ENCODE measurements around the gene LHPP. TPM values are rescaled to one million over a fixed set of nuclear protein-coding genes. Genes with fewer than 3 reads are reported as not detected.
A peak's percentile ranks its signal among the peaks of the same experiment; 100 is the strongest.

The LHPP gene
- total RNA-seq, 1 experiment from 2014 or later = 6.6 TPM

DNA sequence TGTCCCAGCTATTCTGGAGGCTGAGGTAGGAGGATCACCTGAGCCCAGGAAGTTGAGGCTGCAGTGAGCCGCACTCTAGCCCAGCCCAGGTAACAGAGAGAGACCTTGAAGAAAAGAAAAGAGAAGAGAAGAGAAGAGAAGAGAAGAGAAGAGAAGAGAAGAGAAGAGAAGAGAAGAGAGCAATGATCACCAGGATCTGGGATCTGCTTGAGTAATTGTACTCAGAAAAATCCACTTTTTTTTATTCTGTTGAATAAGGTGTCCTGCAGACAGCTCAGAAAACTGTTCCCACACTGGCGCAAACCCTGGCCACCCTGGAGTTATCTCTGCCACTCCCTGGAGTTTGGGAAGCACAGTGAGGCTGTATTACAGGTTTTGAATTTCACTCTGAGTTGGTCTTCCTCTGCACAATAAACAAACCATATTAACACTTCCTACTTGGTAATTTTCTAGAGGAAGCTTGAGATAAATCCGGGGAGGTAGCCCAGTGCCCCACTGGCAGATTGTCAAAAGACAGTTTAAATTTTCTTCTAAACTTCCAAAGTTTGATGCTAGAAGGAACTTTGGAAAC, 33.3 kb upstream of the LHPP start:
- Histone ChIP-seq H3K36me3 (ENCODE audit: low read depth, low read length) (no peaks in the 10 kb centered on the region), H4K20me1 (ENCODE audit: low read length) (no peaks in the 10 kb centered on the region), H3K4me3 (ENCODE audit: low read length) (no peak overlapping the region), H3K27ac (ENCODE audit: low read length) (no peak overlapping the region), H3K27me3 (ENCODE audit: low read length) (no peaks in the 10 kb centered on the region), H3K9ac (ENCODE audit: low read length) (no peak overlapping the region), H3K9me3 (ENCODE audit: low read length) (no peaks in the 10 kb centered on the region), H3K9me2 (replicated peaks; ENCODE audit: low read length) (no peaks in the 10 kb centered on the region), H3K4me1 (ENCODE audit: insufficient read depth, low read length) (peaks cover 7% of the 10 kb centered on the region; the same call in 1 of the 2 replicates), H3K4me2 (ENCODE audit: low read length) (no peak overlapping the region), H3F3A (ENCODE audit: low read length, unreplicated experiment) (no peaks in the 10 kb centered on the region), H3K79me2 (ENCODE audit: low read length) (no peaks in the 10 kb centered on the region), H2AFZ (ENCODE audit: low read length) (no peak overlapping the region)
- ChIA-PET CTCF (no interaction called here), POLR2A (ENCODE audit: unreplicated experiment) (interaction anchor here (0.6 kb wide), 1 partner anchor 1137 kb away, joined by 4 read pairs; no protein-coding TSS in a partner anchor)
- ATAC-seq (peak; percentile 43; the same call in 1 of the 2 replicates), DNase-seq (peak; percentile 14)
- no peak for TF ChIP-seq EZH2phosphoT487 (IDR thresholded peaks at IDR 0.05; ENCODE audit: borderline replicate concordance, low read length)
- TF ChIP-seq, protein P1, sequence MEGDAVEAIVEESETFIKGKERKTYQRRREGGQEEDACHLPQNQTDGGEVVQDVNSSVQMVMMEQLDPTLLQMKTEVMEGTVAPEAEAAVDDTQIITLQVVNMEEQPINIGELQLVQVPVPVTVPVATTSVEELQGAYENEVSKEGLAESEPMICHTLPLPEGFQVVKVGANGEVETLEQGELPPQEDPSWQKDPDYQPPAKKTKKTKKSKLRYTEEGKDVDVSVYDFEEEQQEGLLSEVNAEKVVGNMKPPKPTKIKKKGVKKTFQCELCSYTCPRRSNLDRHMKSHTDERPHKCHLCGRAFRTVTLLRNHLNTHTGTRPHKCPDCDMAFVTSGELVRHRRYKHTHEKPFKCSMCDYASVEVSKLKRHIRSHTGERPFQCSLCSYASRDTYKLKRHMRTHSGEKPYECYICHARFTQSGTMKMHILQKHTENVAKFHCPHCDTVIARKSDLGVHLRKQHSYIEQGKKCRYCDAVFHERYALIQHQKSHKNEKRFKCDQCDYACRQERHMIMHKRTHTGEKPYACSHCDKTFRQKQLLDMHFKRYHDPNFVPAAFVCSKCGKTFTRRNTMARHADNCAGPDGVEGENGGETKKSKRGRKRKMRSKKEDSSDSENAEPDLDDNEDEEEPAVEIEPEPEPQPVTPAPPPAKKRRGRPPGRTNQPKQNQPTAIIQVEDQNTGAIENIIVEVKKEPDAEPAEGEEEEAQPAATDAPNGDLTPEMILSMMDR (conservative IDR thresholded peaks at IDR 0.05; ENCODE audit: low read depth, low read length) = no peak
- TF ChIP-seq EZH2 (IDR thresholded peaks at IDR 0.05; ENCODE audit: low read length, unreplicated experiment) = no peak
- intact Hi-C loops (cut with micrococcal nuclease) = no loop called here
- no TSS peak for BruUV-seq (replicated peaks)

DNA sequence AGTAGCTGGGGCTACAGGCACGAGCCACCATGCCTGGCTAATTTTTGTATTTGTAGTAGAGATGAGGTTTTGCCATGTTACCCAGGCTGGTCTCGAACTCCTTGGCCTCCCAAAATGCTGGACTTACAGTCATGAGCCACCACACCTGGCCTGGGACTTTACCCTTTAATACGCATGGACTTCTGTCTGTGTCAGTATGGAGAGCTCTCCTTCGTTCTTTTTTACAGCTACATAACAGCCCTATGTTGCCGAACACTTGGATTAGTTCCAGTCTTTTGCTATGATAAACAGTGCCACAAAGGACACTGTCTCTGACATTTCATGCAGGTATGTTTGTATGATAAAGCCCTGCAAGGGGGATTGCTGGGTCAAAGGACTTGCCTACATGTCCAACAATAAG, 32.0 kb upstream of the LHPP start:
- POLR2A ChIA-PET (ENCODE audit: unreplicated experiment) = no interaction called here
- Histone ChIP-seq H3K79me2 (ENCODE audit: low read length) (no peaks in the 10 kb centered on the region), H3K9me2 (replicated peaks; ENCODE audit: low read length) (no peaks in the 10 kb centered on the region), H3K36me3 (ENCODE audit: low read depth, low read length) (no peaks in the 10 kb centered on the region), H4K20me1 (ENCODE audit: low read length) (no peaks in the 10 kb centered on the region), H3K27ac (ENCODE audit: low read length) (no peak overlapping the region), H3K4me3 (ENCODE audit: low read length) (no peak overlapping the region), H3K27me3 (ENCODE audit: low read length) (no peaks in the 10 kb centered on the region), H3K9me3 (ENCODE audit: low read length) (no peaks in the 10 kb centered on the region), H2AFZ (ENCODE audit: low read length) (no peak overlapping the region), H3K9ac (ENCODE audit: low read length) (no peak overlapping the region), H3K4me2 (ENCODE audit: low read length) (no peak overlapping the region), H3F3A (ENCODE audit: low read length, unreplicated experiment) (no peaks in the 10 kb centered on the region), H3K4me1 (ENCODE audit: insufficient read depth, low read length) (peaks cover 8% of the 10 kb centered on the region)
- no peak for ATAC-seq
- no peak for DNase-seq
- BruUV-seq (replicated peaks) = no TSS peak
- CTCF ChIA-PET = no interaction called here
- intact Hi-C loops (cut with micrococcal nuclease) = no loop called here
- TF ChIP-seq, protein P1 (conservative IDR thresholded peaks at IDR 0.05; ENCODE audit: low read depth, low read length) = no peak

DNA sequence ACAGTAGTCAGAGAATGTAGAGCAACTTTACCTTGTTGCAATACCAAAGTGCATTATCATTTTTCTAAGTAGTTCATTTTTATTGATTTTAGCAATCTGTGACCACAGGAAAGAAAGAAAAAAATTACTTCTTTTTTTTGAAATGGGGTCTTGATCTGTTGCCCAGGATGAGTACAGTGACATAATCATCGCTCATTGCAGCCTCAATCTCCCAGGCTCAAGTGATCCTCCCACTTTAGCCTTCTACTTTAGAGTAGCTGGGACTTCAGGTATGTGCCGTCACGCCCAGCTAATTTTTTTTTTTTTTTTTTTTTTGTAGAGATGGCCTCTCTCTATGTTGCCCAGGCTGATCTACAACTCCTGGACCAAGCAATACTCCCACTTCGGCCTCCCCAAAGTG, 31.5 kb upstream of the LHPP start:
- H3K36me3 ChIP-seq (ENCODE audit: low read depth, low read length) = no peaks in the 10 kb centered on the region
- ATAC-seq (no peak), DNase-seq (no peak)
- ChIA-PET CTCF (no interaction called here), POLR2A (ENCODE audit: unreplicated experiment) (no interaction called here)
- BruUV-seq (replicated peaks) = no TSS peak
- H3K4me1 ChIP-seq (ENCODE audit: insufficient read depth, low read length) = peaks cover 13% of the 10 kb centered on the region
- H3K9me3 ChIP-seq (ENCODE audit: low read length) = no peaks in the 10 kb centered on the region
- intact Hi-C loops (cut with micrococcal nuclease) = no loop called here
- H3K9ac ChIP-seq (ENCODE audit: low read length) = no peak overlapping the region
- H3K4me3 ChIP-seq (ENCODE audit: low read length) = no peak overlapping the region
- H2AFZ ChIP-seq (ENCODE audit: low read length) = no peak overlapping the region
- no peaks in the 10 kb centered on the region for H3K27me3 ChIP-seq (ENCODE audit: low read length)
- H3K27ac ChIP-seq (ENCODE audit: low read length) = no peak overlapping the region
- H4K20me1 ChIP-seq (ENCODE audit: low read length) = no peaks in the 10 kb centered on the region
- no peak for TF ChIP-seq EZH2phosphoT487 (IDR thresholded peaks at IDR 0.05; ENCODE audit: borderline replicate concordance, low read length)
- TF ChIP-seq EZH2 (IDR thresholded peaks at IDR 0.05; ENCODE audit: low read length, unreplicated experiment) = no peak
- TF ChIP-seq, protein P1 (conservative IDR thresholded peaks at IDR 0.05; ENCODE audit: low read depth, low read length) = no peak
- no peak overlapping the region for H3K4me2 ChIP-seq (ENCODE audit: low read length)
- no peaks in the 10 kb centered on the region for H3K9me2 ChIP-seq (replicated peaks; ENCODE audit: low read length)
- H3K79me2 ChIP-seq (ENCODE audit: low read length) = no peaks in the 10 kb centered on the region
- no peaks in the 10 kb centered on the region for H3F3A ChIP-seq (ENCODE audit: low read length, unreplicated experiment)
